Endothelial cell of umbilical vein (primary cell): ENCODE measurements around the gene OSBP2. TPM values are rescaled to one million over a fixed set of nuclear protein-coding genes. Genes with fewer than 3 reads are reported as not detected.

Source experiments
- BruUV-seq: library from RNA; stranded (reverse); fragments of 400-500 nt; replicated peaks from 2 replicates; lab custom pipeline; 2021; lab: Mats Ljungman, UMichigan
- CTCF ChIA-PET: fragments of 300-600, 350-600 bp; sonication (Branson Sonifier 250); formaldehyde crosslinking; loops from one replicate; lab custom pipeline; 2021; ENCODE audit warnings: antibody characterized with exemption, inconsistent platforms; lab: Charles Lee
- POLR2A ChIA-PET: fragments of 300-600, 350-600 bp; sonication (Branson Sonifier 250); formaldehyde crosslinking; loops from one replicate; lab custom pipeline; 2021; ENCODE audit warnings: antibody characterized with exemption, inconsistent platforms; lab: Charles Lee
- DNase-seq: peaks from one replicate; pipeline ENCODE4 v3.0.0-alpha.2; 2011; ENCODE audit warnings: low read depth, low spot score
- FAIRE-seq: peaks from 2 replicates; lab custom pipeline; 2011; peaks lifted over from hg19 to GRCh38; lab: Jason Lieb, UNC
- H2AFZ ChIP-seq: 2 replicates; pipeline ENCODE4 v1.6.0; 2012; ENCODE audit warnings: low read depth, low read length, control low read depth, inconsistent platforms
- H3K27ac ChIP-seq: 2 replicates; pipeline ENCODE4 v1.5.1; 2011; ENCODE audit warnings: low read depth, mild to moderate bottlenecking, control low read depth, low read length, moderate library complexity; ENCODE audit not compliant: insufficient read depth
- H3K27me3 ChIP-seq, 2 experiments: 2 replicates each; pipeline versions ENCODE4 v1.6.0 to v1.6.1; 2011; ENCODE audit warnings: low read length in 2 of 2, mixed read lengths in 1 of 2; ENCODE audit not compliant: control insufficient read depth in 2 of 2, insufficient read depth in 2 of 2
- H3K36me3 ChIP-seq, 2 experiments: 2 replicates in 1 of 2; 3 replicates in 1 of 2; pipeline ENCODE4 v1.5.1; 2011; ENCODE audit warnings: low read length in 2 of 2, mild to moderate bottlenecking in 1 of 2, moderate library complexity in 1 of 2; ENCODE audit not compliant: control insufficient read depth in 2 of 2, insufficient read depth in 2 of 2; ENCODE audit errors: extremely low read depth in 1 of 2
- H3K4me1 ChIP-seq: 3 replicates; pipeline ENCODE4 v1.5.1; 2011; ENCODE audit warnings: mild to moderate bottlenecking, low read length; ENCODE audit not compliant: control insufficient read depth, insufficient read depth; ENCODE audit errors: extremely low read depth
- H3K4me2 ChIP-seq: 2 replicates; pipeline ENCODE4 v1.6.1; 2011; ENCODE audit warnings: low read length, control low read depth, mixed read lengths; ENCODE audit not compliant: insufficient read depth
- H3K4me3 ChIP-seq, 3 experiments: fragments of 200-600 bp in 1 of 3; sonication (generic), shearing (Covaris generic) in 1 of 3; replicated peaks in 1 of 3; 2 replicates each; pipeline ENCODE4 v1.5.1; 2011 to 2016; ENCODE audit warnings: control low read depth in 3 of 3, low read length in 3 of 3, mild to moderate bottlenecking in 2 of 3, inconsistent platforms in 1 of 3, low read depth in 1 of 3, moderate library complexity in 1 of 3; ENCODE audit not compliant: insufficient read depth in 1 of 3
- H3K79me2 ChIP-seq: 2 replicates; pipeline ENCODE4 v1.6.0; 2012; ENCODE audit warnings: low read length, inconsistent platforms; ENCODE audit not compliant: control insufficient read depth, insufficient read depth
- H3K9ac ChIP-seq: replicated peaks from 2 replicates; pipeline ENCODE3; 2011; ENCODE audit warnings: low read length, control low read depth; ENCODE audit not compliant: insufficient read depth; ENCODE audit errors: extremely low read depth
- H3K9me1 ChIP-seq: replicated peaks from 3 replicates; pipeline ENCODE4 v1.6.0; 2011; ENCODE audit warnings: mild to moderate bottlenecking, low read length; ENCODE audit not compliant: control insufficient read depth, insufficient read depth; ENCODE audit errors: extremely low read depth
- H3K9me3 ChIP-seq: replicated peaks from 2 replicates; pipeline ENCODE4 v1.5.1; 2012; ENCODE audit warnings: low read length, inconsistent platforms; ENCODE audit not compliant: control insufficient read depth, insufficient read depth
- H4K20me1 ChIP-seq: replicated peaks from 2 replicates; pipeline ENCODE3; 2011; ENCODE audit warnings: mild to moderate bottlenecking, low read length; ENCODE audit not compliant: control insufficient read depth, insufficient read depth; ENCODE audit errors: extremely low read depth
- EZH2 ChIP-seq: IDR thresholded peaks from 2 replicates; pipeline ENCODE4 v1.6.1; 2012; ENCODE audit warnings: borderline replicate concordance, low read depth, mild to moderate bottlenecking, moderate library complexity, low read length, inconsistent platforms; ENCODE audit not compliant: severe bottlenecking
- FOS ChIP-seq: IDR thresholded peaks from 2 replicates; pipeline ENCODE4 v1.6.1; 2011; ENCODE audit warnings: mild to moderate bottlenecking, low read length, moderate library complexity, borderline replicate concordance; ENCODE audit not compliant: insufficient read depth
- GATA2 ChIP-seq: IDR thresholded peaks from 2 replicates; pipeline ENCODE4 v1.7.0; 2011; ENCODE audit warnings: low read depth, mild to moderate bottlenecking, moderate library complexity, mixed read lengths, low read length; ENCODE audit not compliant: insufficient read length, insufficient read depth
- JUN ChIP-seq: IDR thresholded peaks from 2 replicates; pipeline ENCODE4 v1.6.1; 2011; ENCODE audit warnings: borderline replicate concordance, low read depth; ENCODE audit not compliant: insufficient read length, insufficient read depth
- MYC ChIP-seq: IDR thresholded peaks from one replicate; pipeline ENCODE4 v1.6.1; 2011; ENCODE audit warnings: mild to moderate bottlenecking, low read depth, low read length
- POLR2A ChIP-seq: IDR thresholded peaks from 2 replicates; pipeline ENCODE4 v1.6.1; 2012; ENCODE audit warnings: low read depth, mild to moderate bottlenecking, control low read depth, low read length
- POLR2AphosphoS5 ChIP-seq: IDR thresholded peaks from 2 replicates; pipeline ENCODE4 v1.6.1; 2012; ENCODE audit warnings: low read depth, mild to moderate bottlenecking, control low read depth, low read length, moderate library complexity; ENCODE audit not compliant: insufficient read depth
- dilution Hi-C: fragments of 300-500 bp; cut with MboI; formaldehyde crosslinking; loops from one replicate; pipeline ENCODE4 v1.15.0; 2019; ENCODE audit warnings: low sequenced_read_pairs; ENCODE audit not compliant: extremely low pct_ligation_motif_present
- intact Hi-C: fragments of 100-400 bp; cut with micrococcal nuclease; formaldehyde crosslinking; loops from one replicate; pipeline ENCODE4 v1.10.0; 2022
- polyA plus RNA-seq, 4 experiments: library from polyadenylated mRNA; depleted of rRNA in 3 of 4; stranded (reverse) in 3 of 4; unstranded in 1 of 4; fragments of >200 nt; gene quantifications; 2 replicates each; pipeline versions ENCODE4 v1.2.1 to v1.2.3, GENCODE V29; 2011 to 2012; ENCODE audit warnings: missing spikeins in 1 of 4
- total RNA-seq: library from RNA; stranded (reverse); gene quantifications from 2 replicates; pipeline ENCODE4 v1.2.3, GENCODE V29; 2021
- TF ChIP-seq, protein P1 (sequence below): IDR thresholded peaks from 2 replicates; pipeline ENCODE4 v1.6.1; 2011; ENCODE audit not compliant: insufficient read depth, insufficient read length
- TF ChIP-seq, protein P2 (sequence below), 2 donors: IDR thresholded peaks; 1 replicate in 1 of 2; 2 replicates in 1 of 2; pipeline ENCODE4 v1.5.1; 2011; ENCODE audit warnings: low read length in 2 of 2, mild to moderate bottlenecking in 2 of 2, moderate library complexity in 2 of 2, control low read depth in 1 of 2, inconsistent platforms in 1 of 2, low read depth in 1 of 2; ENCODE audit not compliant: insufficient read depth in 1 of 2; ENCODE audit errors: extremely low read depth in 1 of 2

Gene OSBP2
- total and polyA plus RNA-seq, 2 donors (not counting 3 experiments of a cell fraction or from before 2014, with no cell fraction given) = 4.1 to 7.5 TPM

DNA sequence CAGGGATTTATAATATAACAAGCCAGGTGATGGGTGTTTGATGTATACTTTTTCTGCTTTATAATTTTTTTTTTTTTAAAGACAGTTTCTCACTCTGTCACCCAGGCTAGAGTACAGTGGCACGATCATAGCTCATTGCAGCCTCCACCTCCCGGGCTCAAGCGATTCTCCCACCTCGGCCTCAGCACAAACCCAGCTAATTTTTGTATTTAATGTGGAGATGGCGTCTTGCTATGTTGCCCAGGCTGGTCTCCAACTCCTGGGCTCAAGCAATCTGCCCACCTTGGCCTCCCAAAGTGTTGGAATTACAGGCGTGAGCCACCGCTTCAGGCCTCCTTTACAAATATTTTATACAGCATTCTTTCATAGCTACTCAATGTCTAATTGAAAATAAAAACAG lies 225.3 kb downstream of the OSBP2 start:
- FAIRE-seq = no peak
- POLR2A ChIA-PET = interaction anchor here (0.6 kb wide), 1 partner anchor 157 kb away, joined by 3 read pairs; no protein-coding TSS in a partner anchor
- no peak overlapping the region for H3K27ac ChIP-seq
- CTCF ChIA-PET = interaction anchor here (0.6 to 7.6 kb wide), 19 partner anchors 10 to 311 kb away, joined by 3 to 231 read pairs (median 5); no protein-coding TSS in a partner anchor
- no peak overlapping the region for H3K9ac ChIP-seq
- no peaks in the 10 kb centered on the region for H4K20me1 ChIP-seq
- dilution Hi-C loops = no loop called here
- no peaks in the 10 kb centered on the region for H3K36me3 ChIP-seq
- no peak for DNase-seq
- no peaks in the 10 kb centered on the region for H3K79me2 ChIP-seq
- H3K9me1 ChIP-seq = no peaks in the 10 kb centered on the region
- no peak overlapping the region for H2AFZ ChIP-seq
- no peak for TF ChIP-seq JUN
- TF ChIP-seq, protein P1, sequence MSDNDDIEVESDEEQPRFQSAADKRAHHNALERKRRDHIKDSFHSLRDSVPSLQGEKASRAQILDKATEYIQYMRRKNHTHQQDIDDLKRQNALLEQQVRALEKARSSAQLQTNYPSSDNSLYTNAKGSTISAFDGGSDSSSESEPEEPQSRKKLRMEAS = no peak
- TF ChIP-seq MYC = no peak
- TF ChIP-seq GATA2 = no peak
- no peak for TF ChIP-seq EZH2
- TF ChIP-seq, protein P2, sequence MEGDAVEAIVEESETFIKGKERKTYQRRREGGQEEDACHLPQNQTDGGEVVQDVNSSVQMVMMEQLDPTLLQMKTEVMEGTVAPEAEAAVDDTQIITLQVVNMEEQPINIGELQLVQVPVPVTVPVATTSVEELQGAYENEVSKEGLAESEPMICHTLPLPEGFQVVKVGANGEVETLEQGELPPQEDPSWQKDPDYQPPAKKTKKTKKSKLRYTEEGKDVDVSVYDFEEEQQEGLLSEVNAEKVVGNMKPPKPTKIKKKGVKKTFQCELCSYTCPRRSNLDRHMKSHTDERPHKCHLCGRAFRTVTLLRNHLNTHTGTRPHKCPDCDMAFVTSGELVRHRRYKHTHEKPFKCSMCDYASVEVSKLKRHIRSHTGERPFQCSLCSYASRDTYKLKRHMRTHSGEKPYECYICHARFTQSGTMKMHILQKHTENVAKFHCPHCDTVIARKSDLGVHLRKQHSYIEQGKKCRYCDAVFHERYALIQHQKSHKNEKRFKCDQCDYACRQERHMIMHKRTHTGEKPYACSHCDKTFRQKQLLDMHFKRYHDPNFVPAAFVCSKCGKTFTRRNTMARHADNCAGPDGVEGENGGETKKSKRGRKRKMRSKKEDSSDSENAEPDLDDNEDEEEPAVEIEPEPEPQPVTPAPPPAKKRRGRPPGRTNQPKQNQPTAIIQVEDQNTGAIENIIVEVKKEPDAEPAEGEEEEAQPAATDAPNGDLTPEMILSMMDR (IDR thresholded peaks at IDR 0.05; ENCODE audit: extremely low read depth in 1 of 2, insufficient read depth in 1 of 2, low read depth in 1 of 2, low read length in 2 of 2) = no peak
- no peak for TF ChIP-seq POLR2AphosphoS5
- TF ChIP-seq FOS = no peak
- TF ChIP-seq POLR2A = no peak
- H3K4me3 ChIP-seq = no peak overlapping the region
- peaks cover 13% of the 10 kb centered on the region for H3K4me1 ChIP-seq
- intact Hi-C loops = loop anchor here (1.0 to 5.0 kb wide), 5 partner anchors 53 to 328 kb away; partner anchors contain the start of genes PES1 and SLC35E4
- H3K4me2 ChIP-seq = no peak overlapping the region
- H3K27me3 ChIP-seq = no peaks in the 10 kb centered on the region
- no TSS peak for BruUV-seq
- H3K9me3 ChIP-seq = no peaks in the 10 kb centered on the region
